ENCODE measurements around the gene PCDH10.

The PCDH10 gene

DNA sequence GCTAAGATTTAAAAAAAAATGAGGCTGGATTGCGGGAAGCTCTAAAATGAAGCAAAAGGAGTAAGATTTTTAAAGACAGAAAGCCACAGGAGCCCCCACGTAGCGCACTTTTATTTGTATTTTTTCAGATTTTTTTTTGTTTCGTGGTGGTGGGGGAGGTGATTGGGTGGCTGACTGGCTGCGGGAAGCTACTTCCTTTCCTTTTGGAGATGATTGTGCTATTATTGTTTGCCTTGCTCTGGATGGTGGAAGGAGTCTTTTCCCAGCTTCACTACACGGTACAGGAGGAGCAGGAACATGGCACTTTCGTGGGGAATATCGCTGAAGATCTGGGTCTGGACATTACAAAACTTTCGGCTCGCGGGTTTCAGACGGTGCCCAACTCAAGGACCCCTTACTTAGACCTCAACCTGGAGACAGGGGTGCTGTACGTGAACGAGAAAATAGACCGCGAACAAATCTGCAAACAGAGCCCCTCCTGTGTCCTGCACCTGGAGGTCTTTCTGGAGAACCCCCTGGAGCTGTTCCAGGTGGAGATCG lies 908 bp downstream of the PCDH10 start:
- TF ChIP-seq, protein P1, sequence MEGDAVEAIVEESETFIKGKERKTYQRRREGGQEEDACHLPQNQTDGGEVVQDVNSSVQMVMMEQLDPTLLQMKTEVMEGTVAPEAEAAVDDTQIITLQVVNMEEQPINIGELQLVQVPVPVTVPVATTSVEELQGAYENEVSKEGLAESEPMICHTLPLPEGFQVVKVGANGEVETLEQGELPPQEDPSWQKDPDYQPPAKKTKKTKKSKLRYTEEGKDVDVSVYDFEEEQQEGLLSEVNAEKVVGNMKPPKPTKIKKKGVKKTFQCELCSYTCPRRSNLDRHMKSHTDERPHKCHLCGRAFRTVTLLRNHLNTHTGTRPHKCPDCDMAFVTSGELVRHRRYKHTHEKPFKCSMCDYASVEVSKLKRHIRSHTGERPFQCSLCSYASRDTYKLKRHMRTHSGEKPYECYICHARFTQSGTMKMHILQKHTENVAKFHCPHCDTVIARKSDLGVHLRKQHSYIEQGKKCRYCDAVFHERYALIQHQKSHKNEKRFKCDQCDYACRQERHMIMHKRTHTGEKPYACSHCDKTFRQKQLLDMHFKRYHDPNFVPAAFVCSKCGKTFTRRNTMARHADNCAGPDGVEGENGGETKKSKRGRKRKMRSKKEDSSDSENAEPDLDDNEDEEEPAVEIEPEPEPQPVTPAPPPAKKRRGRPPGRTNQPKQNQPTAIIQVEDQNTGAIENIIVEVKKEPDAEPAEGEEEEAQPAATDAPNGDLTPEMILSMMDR (IDR thresholded peaks at IDR 0.05) = no peak
- peak overlapping the region; percentile 70 to 84 for H3K27ac ChIP-seq
- peak overlapping the region; percentile 78 for H3K4me3 ChIP-seq
- DNase-seq (ENCODE audit: low spot score) = no peak

DNA sequence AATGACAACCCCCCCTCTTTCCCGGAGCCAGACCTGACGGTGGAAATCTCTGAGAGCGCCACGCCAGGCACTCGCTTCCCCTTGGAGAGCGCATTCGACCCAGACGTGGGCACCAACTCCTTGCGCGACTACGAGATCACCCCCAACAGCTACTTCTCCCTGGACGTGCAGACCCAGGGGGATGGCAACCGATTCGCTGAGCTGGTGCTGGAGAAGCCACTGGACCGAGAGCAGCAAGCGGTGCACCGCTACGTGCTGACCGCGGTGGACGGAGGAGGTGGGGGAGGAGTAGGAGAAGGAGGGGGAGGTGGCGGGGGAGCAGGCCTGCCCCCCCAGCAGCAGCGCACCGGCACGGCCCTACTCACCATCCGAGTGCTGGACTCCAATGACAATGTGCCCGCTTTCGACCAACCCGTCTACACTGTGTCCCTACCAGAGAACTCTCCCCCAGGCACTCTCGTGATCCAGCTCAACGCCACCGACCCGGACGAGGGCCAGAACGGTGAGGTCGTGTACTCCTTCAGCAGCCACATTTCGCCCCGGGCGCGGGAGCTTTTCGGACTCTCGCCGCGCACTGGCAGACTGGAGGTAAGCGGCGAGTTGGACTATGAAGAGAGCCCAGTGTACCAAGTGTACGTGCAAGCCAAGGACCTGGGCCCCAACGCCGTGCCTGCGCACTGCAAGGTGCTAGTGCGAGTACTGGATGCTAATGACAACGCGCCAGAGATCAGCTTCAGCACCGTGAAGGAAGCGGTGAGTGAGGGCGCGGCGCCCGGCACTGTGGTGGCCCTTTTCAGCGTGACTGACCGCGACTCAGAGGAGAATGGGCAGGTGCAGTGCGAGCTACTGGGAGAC lies 1.6 kb downstream of the PCDH10 start:
- TF ChIP-seq, protein P1 (IDR thresholded peaks at IDR 0.05) = no peak
- H3K27ac ChIP-seq = peak overlapping the region; percentile 70 to 84
- peak overlapping the region; percentile 78 for H3K4me3 ChIP-seq
- peak; percentile 70 for DNase-seq (ENCODE audit: low spot score)

DNA sequence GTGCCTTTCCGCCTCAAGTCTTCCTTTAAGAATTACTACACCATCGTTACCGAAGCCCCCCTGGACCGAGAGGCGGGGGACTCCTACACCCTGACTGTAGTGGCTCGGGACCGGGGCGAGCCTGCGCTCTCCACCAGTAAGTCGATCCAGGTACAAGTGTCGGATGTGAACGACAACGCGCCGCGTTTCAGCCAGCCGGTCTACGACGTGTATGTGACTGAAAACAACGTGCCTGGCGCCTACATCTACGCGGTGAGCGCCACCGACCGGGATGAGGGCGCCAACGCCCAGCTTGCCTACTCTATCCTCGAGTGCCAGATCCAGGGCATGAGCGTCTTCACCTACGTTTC lies 2.2 kb downstream of the PCDH10 start:
- DNase-seq (ENCODE audit: low spot score) = peak; percentile 70
- TF ChIP-seq, protein P1 (IDR thresholded peaks at IDR 0.05) = no peak
- H3K27ac ChIP-seq = peak overlapping the region; percentile 70 to 84
- H3K4me3 ChIP-seq = peak overlapping the region; percentile 78

DNA sequence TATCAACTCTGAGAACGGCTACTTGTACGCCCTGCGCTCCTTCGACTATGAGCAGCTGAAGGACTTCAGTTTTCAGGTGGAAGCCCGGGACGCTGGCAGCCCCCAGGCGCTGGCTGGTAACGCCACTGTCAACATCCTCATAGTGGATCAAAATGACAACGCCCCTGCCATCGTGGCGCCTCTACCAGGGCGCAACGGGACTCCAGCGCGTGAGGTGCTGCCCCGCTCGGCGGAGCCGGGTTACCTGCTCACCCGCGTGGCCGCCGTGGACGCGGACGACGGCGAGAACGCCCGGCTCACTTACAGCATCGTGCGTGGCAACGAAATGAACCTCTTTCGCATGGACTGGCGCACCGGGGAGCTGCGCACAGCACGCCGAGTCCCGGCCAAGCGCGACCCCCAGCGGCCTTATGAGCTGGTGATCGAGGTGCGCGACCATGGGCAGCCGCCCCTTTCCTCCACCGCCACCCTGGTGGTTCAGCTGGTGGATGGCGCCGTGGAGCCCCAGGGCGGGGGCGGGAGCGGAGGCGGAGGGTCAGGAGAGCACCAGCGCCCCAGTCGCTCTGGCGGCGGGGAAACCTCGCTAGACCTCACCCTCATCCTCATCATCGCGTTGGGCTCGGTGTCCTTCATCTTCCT lies 2.7 kb downstream of the PCDH10 start:
- Histone ChIP-seq H3K27ac (peak overlapping the region; percentile 70 to 84), H3K4me3 (peak overlapping the region; percentile 78)

DNA sequence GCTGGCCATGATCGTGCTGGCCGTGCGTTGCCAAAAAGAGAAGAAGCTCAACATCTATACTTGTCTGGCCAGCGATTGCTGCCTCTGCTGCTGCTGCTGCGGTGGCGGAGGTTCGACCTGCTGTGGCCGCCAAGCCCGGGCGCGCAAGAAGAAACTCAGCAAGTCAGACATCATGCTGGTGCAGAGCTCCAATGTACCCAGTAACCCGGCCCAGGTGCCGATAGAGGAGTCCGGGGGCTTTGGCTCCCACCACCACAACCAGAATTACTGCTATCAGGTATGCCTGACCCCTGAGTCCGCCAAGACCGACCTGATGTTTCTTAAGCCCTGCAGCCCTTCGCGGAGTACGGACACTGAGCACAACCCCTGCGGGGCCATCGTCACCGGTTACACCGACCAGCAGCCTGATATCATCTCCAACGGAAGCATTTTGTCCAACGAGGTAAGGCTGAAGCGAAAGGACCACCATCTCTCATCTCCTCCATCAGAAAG lies 3.3 kb downstream of the PCDH10 start:
- no peak for DNase-seq (ENCODE audit: low spot score)
- Histone ChIP-seq H3K27ac (peak overlapping the region; percentile 70 to 84), H3K4me3 (peak overlapping the region; percentile 78)
- TF ChIP-seq, protein P1 (IDR thresholded peaks at IDR 0.05) = no peak

More for the DNA sequence above, 2.7 kb downstream of the PCDH10 start:
- DNase-seq (ENCODE audit: low spot score) = peak; percentile 72
- TF ChIP-seq, protein P1 (IDR thresholded peaks at IDR 0.05) = no peak

DNA sequence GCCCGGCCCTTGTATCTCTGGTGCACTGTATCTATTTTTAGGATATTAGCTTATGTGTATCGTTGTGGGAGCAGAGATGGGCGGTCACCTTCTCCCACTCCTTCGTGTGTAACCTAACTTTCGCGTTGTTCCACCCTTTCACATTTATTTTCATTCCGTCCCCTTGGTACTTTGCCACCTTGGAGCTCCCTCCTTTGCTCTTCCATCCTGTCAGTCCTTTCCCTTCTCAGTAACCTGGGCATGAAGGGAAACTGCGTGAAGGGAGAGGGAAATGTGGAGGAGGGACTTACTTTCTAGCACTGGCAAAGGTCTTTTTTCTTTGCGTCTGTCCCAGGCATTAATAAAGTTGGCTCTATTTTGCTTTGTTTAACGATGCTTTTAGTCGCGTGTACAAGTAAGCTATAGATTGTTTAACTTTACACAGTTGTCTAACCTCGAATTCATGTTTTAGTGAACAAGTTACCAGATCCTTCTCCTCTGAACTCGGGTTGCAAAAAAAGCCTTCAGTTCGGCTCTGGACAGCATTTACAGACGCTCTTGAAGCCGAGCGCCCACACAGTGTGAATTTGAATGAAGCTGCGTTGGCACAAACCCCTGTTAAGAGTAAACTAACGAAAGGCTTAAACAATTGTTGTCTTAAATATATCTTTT lies 3.9 kb downstream of the PCDH10 start:
- TF ChIP-seq, protein P1 (IDR thresholded peaks at IDR 0.05) = no peak
- Histone ChIP-seq H3K27ac (peak overlapping the region; percentile 70 to 84), H3K4me3 (peak overlapping the region; percentile 78)
- DNase-seq (ENCODE audit: low spot score) = peak; percentile 66

Data from coronary artery (tissue), 2 donors.